HCT116 (cell line): ENCODE results near the gene TNFRSF18.

Experiments used
- EZH2phosphoT487 ChIP-seq: fragments of 200-600 bp; IDR thresholded peaks from 2 replicates; pipeline ENCODE4 v1.6.1; 2018; ENCODE audit warnings: antibody characterized with exemption, borderline replicate concordance
- FOSL1 ChIP-seq: IDR thresholded peaks from 2 replicates; pipeline ENCODE4 v1.6.1; 2012; ENCODE audit warnings: low read depth
- JUND ChIP-seq: IDR thresholded peaks from 2 replicates; pipeline ENCODE4 v1.6.1; 2012
- POLR2A ChIP-seq: IDR thresholded peaks from 2 replicates; pipeline ENCODE4 v1.7.0; 2011; ENCODE audit warnings: borderline replicate concordance; ENCODE audit not compliant: insufficient read depth, insufficient read length; ENCODE audit errors: extremely low read depth
- RAD21 ChIP-seq: IDR thresholded peaks from 2 replicates; pipeline ENCODE4 v1.6.1; 2012; ENCODE audit warnings: low read depth, mild to moderate bottlenecking
- TF ChIP-seq, protein P1 (sequence below), 3 experiments: fragments of 200-600 bp in 1 of 3; sonication (generic) in 1 of 3; IDR thresholded peaks in 2 of 3; conservative IDR thresholded peaks in 1 of 3; 2 replicates each; pipeline ENCODE4 v1.5.1; 2012 to 2017; ENCODE audit warnings: low read depth in 2 of 3, low read length in 2 of 3, antibody characterized with exemption in 1 of 3, borderline replicate concordance in 1 of 3, control low read depth in 1 of 3, mild to moderate bottlenecking in 1 of 3, mixed read lengths in 1 of 3, mixed run types in 1 of 3, moderate library complexity in 1 of 3; ENCODE audit not compliant: insufficient read depth in 1 of 3
- TF ChIP-seq, protein P2 (sequence below): IDR thresholded peaks from 2 replicates; pipeline ENCODE4 v1.6.1; 2012
- TF ChIP-seq, protein P3 (sequence below): IDR thresholded peaks from 2 replicates; pipeline ENCODE4 v1.6.1; 2012; ENCODE audit warnings: low read depth

DNA sequence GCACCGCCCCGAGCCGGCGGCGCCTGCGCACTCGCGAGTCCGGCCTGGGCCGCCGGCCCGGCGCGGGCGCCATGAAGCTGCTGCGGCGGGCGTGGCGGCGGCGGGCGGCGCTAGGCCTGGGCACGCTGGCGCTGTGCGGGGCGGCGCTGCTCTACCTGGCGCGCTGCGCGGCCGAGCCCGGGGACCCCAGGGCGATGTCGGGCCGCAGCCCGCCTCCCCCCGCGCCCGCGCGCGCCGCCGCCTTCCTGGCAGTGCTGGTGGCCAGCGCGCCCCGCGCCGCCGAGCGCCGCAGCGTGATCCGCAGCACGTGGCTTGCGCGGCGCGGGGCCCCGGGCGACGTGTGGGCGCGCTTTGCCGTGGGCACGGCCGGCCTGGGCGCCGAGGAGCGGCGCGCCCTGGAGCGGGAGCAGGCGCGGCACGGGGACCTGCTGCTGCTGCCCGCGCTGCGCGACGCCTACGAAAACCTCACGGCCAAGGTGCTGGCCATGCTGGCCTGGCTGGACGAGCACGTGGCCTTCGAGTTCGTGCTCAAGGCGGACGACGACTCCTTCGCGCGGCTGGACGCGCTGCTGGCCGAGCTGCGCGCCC, 25.9 kb upstream of the TNFRSF18 start, which contains the start of gene B3GALT6:
- TF ChIP-seq, protein P1, sequence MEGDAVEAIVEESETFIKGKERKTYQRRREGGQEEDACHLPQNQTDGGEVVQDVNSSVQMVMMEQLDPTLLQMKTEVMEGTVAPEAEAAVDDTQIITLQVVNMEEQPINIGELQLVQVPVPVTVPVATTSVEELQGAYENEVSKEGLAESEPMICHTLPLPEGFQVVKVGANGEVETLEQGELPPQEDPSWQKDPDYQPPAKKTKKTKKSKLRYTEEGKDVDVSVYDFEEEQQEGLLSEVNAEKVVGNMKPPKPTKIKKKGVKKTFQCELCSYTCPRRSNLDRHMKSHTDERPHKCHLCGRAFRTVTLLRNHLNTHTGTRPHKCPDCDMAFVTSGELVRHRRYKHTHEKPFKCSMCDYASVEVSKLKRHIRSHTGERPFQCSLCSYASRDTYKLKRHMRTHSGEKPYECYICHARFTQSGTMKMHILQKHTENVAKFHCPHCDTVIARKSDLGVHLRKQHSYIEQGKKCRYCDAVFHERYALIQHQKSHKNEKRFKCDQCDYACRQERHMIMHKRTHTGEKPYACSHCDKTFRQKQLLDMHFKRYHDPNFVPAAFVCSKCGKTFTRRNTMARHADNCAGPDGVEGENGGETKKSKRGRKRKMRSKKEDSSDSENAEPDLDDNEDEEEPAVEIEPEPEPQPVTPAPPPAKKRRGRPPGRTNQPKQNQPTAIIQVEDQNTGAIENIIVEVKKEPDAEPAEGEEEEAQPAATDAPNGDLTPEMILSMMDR (IDR thresholded peaks at IDR 0.05 in 2 of 3, conservative IDR thresholded peaks at IDR 0.05 in 1 of 3; ENCODE audit: borderline replicate concordance in 1 of 3, insufficient read depth in 1 of 3, low read depth in 2 of 3, low read length in 2 of 3): no peak
- TF ChIP-seq JUND (no peak), RAD21 (no peak), FOSL1 (no peak), POLR2A (no peak), EZH2phosphoT487 (no peak)
- TF ChIP-seq, protein P2, sequence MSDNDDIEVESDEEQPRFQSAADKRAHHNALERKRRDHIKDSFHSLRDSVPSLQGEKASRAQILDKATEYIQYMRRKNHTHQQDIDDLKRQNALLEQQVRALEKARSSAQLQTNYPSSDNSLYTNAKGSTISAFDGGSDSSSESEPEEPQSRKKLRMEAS: no peak
- TF ChIP-seq, protein P3, sequence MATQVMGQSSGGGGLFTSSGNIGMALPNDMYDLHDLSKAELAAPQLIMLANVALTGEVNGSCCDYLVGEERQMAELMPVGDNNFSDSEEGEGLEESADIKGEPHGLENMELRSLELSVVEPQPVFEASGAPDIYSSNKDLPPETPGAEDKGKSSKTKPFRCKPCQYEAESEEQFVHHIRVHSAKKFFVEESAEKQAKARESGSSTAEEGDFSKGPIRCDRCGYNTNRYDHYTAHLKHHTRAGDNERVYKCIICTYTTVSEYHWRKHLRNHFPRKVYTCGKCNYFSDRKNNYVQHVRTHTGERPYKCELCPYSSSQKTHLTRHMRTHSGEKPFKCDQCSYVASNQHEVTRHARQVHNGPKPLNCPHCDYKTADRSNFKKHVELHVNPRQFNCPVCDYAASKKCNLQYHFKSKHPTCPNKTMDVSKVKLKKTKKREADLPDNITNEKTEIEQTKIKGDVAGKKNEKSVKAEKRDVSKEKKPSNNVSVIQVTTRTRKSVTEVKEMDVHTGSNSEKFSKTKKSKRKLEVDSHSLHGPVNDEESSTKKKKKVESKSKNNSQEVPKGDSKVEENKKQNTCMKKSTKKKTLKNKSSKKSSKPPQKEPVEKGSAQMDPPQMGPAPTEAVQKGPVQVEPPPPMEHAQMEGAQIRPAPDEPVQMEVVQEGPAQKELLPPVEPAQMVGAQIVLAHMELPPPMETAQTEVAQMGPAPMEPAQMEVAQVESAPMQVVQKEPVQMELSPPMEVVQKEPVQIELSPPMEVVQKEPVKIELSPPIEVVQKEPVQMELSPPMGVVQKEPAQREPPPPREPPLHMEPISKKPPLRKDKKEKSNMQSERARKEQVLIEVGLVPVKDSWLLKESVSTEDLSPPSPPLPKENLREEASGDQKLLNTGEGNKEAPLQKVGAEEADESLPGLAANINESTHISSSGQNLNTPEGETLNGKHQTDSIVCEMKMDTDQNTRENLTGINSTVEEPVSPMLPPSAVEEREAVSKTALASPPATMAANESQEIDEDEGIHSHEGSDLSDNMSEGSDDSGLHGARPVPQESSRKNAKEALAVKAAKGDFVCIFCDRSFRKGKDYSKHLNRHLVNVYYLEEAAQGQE: no peak
